Posterior vena cava (tissue), 2 donors: ENCODE data around the gene C16orf86. TPM values are rescaled to one million over a fixed set of nuclear protein-coding genes. Genes with fewer than 3 reads are reported as not detected.

Experiments
- DNase-seq: peaks from one replicate; pipeline ENCODE4 v3.0.0-alpha.2; 2020; ENCODE audit warnings: low spot score
- intact Hi-C, 2 donors: fragments of 100-400 bp; cut with DNase I; formaldehyde crosslinking; loops; one replicate each; pipeline versions ENCODE4 v1.14.1 to v1.14.2; 2022 to 2023
- total RNA-seq, 2 donors: library from RNA; stranded (reverse); fragmentation: NEBNext Ultra II Directional; extraction: Animal tissue kit (Norgen Biotek cat#: 25700); gene quantifications; one replicate each; pipeline ENCODE4 v1.2.1, GENCODE V29; 2021
- donor health status: DM: yes; HTN: yes; CAD: no.
- donor health status: DM: yes; HTN: yes; CAD: no.

Gene C16orf86
- total RNA-seq, 2 donors from 2014 or later: 2.7 to 4.8 TPM

GRCh38 chr16:67651847-67652246 is 14.8 kb upstream of the C16orf86 start:
- intact Hi-C loops: no loop called here
- no peak for DNase-seq

- intact Hi-C loops: no loop called here
- DNase-seq: no peak
Measured at GRCh38 chr16:67652578-67653127, 14.0 kb upstream of the C16orf86 start.

- no peak for DNase-seq
Measured at GRCh38 chr16:67653128-67653788, 13.4 kb upstream of the C16orf86 start.

GRCh38 chr16:67653789-67654402 is 12.7 kb upstream of the C16orf86 start:
- intact Hi-C loops: no loop called here

More at GRCh38 chr16:67653128-67653788, 13.4 kb upstream of the C16orf86 start:
- intact Hi-C loops: no loop called here

GRCh38 chr16:67654403-67654911 is 12.2 kb upstream of the C16orf86 start:
- intact Hi-C loops: no loop called here
- no peak for DNase-seq

More at GRCh38 chr16:67653789-67654402, 12.7 kb upstream of the C16orf86 start:
- no peak for DNase-seq

- intact Hi-C loops: no loop called here
- DNase-seq: no peak
Measured at GRCh38 chr16:67655363-67655762, 11.3 kb upstream of the C16orf86 start.

- DNase-seq: no peak
- intact Hi-C loops: no loop called here
Measured at GRCh38 chr16:67656344-67657016, 10.1 kb upstream of the C16orf86 start.

GRCh38 chr16:67657017-67657608 is 9.5 kb upstream of the C16orf86 start:
- intact Hi-C loops: no loop called here
- DNase-seq: no peak

- DNase-seq: no peak
Measured at GRCh38 chr16:67657751-67658518, 8.7 kb upstream of the C16orf86 start.

GRCh38 chr16:67658849-67659674 is 7.6 kb upstream of the C16orf86 start:
- no peak for DNase-seq
- intact Hi-C loops: no loop called here

More at GRCh38 chr16:67657751-67658518, 8.7 kb upstream of the C16orf86 start:
- intact Hi-C loops: no loop called here

- DNase-seq: peak; percentile 97
- intact Hi-C loops: loop anchor here in 1 of 2 donors (10.0 kb wide), 1 partner anchor 95 kb away; the partner anchor contains the start of gene CTCF
Measured at GRCh38 chr16:67659675-67660563, 6.7 kb upstream of the C16orf86 start, which contains the start of gene ACD. ACD (minus strand) TSS chr16:67660260; CDS start chr16:67660220, 40 bp downstream.

GRCh38 chr16:67660564-67661028 is 6.0 kb upstream of the C16orf86 start, which contains the start of gene PARD6A:
PARD6A (plus strand) TSS chr16:67660960; CDS start chr16:67661039, 79 bp downstream.
- DNase-seq: peak; percentile 99
- intact Hi-C loops: loop anchor here in 1 of 2 donors (10.0 kb wide), 1 partner anchor 96 kb away; the partner anchor contains the start of gene CTCF

- intact Hi-C loops: loop anchor here in 1 of 2 donors (10.0 kb wide), 1 partner anchor 96 kb away; the partner anchor contains the start of gene CTCF
- no peak for DNase-seq
Measured at GRCh38 chr16:67661101-67661761, 5.4 kb upstream of the C16orf86 start.

GRCh38 chr16:67661886-67662652 is 4.5 kb upstream of the C16orf86 start:
- no peak for DNase-seq
- intact Hi-C loops: loop anchor here in 1 of 2 donors (10.0 kb wide), 1 partner anchor 97 kb away; the partner anchor contains the start of gene CTCF

- no peak for DNase-seq
- intact Hi-C loops: loop anchor here in 1 of 2 donors (10.0 kb wide), 1 partner anchor 98 kb away; the partner anchor contains the start of gene CTCF
Measured at GRCh38 chr16:67662653-67663010, 4.0 kb upstream of the C16orf86 start.
